Liver (tissue), 3 donors: ENCODE measurements around the gene ANKRD49.

ENCODE experiments used
- ATF3 ChIP-seq: IDR thresholded peaks from 2 replicates; pipeline ENCODE4 v1.6.1; 2016; ENCODE audit warnings: antibody characterized with exemption
- CTCF ChIP-seq: fragments of 150-350 bp; IDR thresholded peaks from 2 replicates; pipeline ENCODE4 v1.5.1; 2017; ENCODE audit warnings: improper control_type of control experiment, low read depth, low read length; ENCODE audit not compliant: missing input control
- NR2F2 ChIP-seq: IDR thresholded peaks from 2 replicates; pipeline ENCODE4 v1.6.1; 2016; ENCODE audit warnings: antibody characterized with exemption
- RAD21 ChIP-seq, 2 donors: IDR thresholded peaks; 2 replicates each; pipeline ENCODE4 v1.6.1; 2016; ENCODE audit warnings: antibody characterized with exemption in 2 of 2, mild to moderate bottlenecking in 2 of 2
- donor health status: healthy.
- donor health status: healthy.

- TF ChIP-seq NR2F2 = no peak
- TF ChIP-seq CTCF = no peak
- no peak for TF ChIP-seq RAD21 (IDR thresholded peaks at IDR 0.05)
- TF ChIP-seq ATF3 = no peak
Observed at GRCh38 chr11:94518300-94518699, 24.5 kb downstream of the ANKRD49 start.
